Measurements from ENCODE around the gene NEK6.

NEK6 gene

DNA sequence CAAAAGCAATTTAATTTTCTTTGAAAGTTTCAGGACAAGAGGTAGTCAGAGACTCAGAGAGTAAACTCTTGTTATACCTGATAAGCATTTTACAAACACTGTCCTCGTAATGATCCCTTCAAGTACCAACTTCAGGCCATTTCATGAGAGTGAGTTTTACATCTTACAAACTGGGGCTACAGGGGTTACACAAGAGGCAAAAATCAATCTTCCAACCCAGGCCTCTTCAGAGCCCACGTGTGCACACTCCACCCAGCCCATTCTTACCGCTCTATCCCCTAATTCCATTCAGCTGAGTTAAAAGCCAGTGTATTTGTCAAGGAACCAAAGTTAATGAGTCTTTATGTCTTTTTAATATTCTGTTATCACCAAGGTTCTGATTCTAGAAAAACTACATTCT lies 110.9 kb downstream of the NEK6 start:
- no peak for TF ChIP-seq ZFX (IDR thresholded peaks at IDR 0.05; ENCODE audit: borderline replicate concordance)
- TF ChIP-seq, protein P1, sequence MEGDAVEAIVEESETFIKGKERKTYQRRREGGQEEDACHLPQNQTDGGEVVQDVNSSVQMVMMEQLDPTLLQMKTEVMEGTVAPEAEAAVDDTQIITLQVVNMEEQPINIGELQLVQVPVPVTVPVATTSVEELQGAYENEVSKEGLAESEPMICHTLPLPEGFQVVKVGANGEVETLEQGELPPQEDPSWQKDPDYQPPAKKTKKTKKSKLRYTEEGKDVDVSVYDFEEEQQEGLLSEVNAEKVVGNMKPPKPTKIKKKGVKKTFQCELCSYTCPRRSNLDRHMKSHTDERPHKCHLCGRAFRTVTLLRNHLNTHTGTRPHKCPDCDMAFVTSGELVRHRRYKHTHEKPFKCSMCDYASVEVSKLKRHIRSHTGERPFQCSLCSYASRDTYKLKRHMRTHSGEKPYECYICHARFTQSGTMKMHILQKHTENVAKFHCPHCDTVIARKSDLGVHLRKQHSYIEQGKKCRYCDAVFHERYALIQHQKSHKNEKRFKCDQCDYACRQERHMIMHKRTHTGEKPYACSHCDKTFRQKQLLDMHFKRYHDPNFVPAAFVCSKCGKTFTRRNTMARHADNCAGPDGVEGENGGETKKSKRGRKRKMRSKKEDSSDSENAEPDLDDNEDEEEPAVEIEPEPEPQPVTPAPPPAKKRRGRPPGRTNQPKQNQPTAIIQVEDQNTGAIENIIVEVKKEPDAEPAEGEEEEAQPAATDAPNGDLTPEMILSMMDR (IDR thresholded peaks at IDR 0.05), result no peak
- H3K27ac ChIP-seq, result no peak overlapping the region

DNA sequence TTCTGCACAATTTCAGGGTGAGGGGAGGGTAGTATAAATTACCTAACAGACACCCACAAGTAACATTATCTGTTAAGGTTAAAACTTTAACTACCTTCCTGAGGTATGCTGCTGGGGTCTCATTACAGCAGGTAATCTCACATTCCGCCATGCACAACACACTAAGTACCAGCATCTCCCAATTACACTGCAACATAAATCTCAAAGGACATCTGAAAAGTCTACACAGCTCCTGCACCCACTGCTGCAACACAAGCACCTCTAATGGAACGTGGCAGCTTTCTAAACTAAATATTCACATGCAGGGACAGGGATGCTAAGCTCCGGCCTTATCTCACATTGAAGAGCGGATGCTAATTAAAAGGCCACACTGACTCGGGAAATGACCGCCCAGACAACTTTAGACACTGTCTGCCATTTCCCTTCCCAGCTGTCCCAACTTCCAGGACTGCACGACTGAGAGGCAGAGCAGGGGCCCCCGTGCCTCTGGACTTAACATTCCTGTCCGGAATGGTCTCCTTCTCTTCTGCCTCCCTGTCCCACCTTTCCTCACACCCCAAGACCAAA lies 111.6 kb downstream of the NEK6 start:
- no peak overlapping the region for H3K27ac ChIP-seq
- TF ChIP-seq, protein P1 (IDR thresholded peaks at IDR 0.05), result no peak
- no peak for TF ChIP-seq ZFX (IDR thresholded peaks at IDR 0.05; ENCODE audit: borderline replicate concordance)

DNA sequence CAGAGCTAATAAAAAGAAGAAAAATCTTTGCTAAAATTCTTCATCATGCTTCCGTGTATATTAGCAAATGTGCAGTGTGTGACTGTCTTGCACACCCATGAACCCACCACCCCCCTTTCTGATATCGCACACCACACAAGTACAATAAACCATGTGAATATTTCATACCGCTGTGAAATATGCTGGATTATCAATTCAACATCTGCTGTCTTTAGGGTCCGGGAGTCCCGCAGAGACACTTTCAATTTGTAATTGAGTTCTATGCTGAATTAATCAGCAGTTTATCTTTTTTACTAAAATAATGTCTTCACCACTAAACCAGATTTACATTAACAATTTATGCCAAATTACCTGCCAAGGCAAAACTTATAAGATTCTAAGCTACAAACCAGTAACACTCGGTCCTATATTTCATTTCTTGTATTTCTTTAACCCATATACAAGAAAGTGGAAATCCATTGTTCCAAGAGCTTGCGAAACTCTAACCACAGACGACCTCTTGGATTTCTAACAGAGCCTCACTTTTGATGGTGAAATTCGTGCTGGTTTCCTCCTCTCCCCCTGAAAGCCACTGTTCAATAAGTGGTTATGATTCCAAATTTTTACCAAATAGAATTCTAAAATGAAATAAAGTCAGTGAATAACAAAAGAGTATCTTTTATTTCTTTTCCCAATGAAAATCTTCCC lies 113.3 kb downstream of the NEK6 start:
- TF ChIP-seq ZFX (IDR thresholded peaks at IDR 0.05; ENCODE audit: borderline replicate concordance), result no peak
- TF ChIP-seq, protein P1 (IDR thresholded peaks at IDR 0.05), result no peak
- no peak overlapping the region for H3K27ac ChIP-seq

DNA sequence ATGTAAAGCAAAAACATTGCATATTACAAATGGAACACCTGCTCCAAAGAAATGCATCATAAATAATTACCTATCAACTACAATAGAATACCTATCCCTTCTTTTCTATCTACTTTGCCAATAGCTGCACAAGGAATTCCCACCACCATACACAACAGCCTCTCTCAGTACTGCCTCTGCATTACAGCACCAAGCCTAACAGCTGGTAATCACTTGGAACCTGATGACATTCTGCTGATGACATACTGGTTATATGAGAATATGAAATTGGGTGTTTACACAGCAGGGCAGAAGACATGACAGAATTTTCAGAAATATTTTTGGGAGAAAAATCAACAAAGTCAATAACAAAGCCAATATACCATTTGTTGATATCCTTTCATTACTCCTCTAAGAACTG lies 114.3 kb downstream of the NEK6 start:
- no peak for TF ChIP-seq ZFX (IDR thresholded peaks at IDR 0.05; ENCODE audit: borderline replicate concordance)
- TF ChIP-seq, protein P1 (IDR thresholded peaks at IDR 0.05), result no peak
- no peak overlapping the region for H3K27ac ChIP-seq

DNA sequence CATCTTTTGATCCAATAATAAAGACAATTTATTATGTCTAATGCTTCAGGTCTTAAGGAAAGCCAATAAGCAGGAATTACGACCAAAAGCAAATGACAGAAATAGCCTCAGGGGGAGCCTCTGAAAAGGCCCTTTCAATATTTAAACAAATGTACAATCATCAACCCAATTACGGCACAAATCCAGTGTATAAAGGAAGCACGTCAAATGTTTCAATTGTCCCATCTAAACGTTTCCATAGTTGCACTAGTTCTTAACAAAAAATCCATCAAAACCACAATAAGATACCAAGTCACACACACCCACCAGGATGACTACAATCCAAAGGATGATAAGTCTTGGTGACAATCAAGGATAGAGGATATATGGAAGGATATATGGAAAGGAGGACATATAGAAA lies 115.6 kb downstream of the NEK6 start:
- TF ChIP-seq, protein P1 (IDR thresholded peaks at IDR 0.05), result no peak
- TF ChIP-seq ZFX (IDR thresholded peaks at IDR 0.05; ENCODE audit: borderline replicate concordance), result no peak
- H3K27ac ChIP-seq, result no peak overlapping the region

DNA sequence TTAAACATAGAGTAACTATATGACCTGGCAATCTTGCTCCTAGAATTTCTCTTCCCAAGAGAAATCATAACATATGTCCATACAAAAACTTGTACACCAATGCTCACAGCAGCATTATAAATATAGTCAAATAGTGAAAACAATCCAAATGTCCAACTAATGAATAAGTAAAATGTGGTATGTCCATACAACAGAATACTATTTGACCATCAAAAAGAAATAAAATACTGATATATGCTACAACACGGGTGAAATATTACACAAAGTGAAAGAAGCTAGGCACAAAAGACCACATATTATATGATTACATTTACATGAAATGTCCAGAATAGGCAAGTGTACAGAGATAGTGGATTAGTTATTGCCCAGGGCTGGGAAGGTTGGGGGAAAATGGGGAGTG lies 116.1 kb downstream of the NEK6 start:
- TF ChIP-seq, protein P1 (IDR thresholded peaks at IDR 0.05), result no peak
- TF ChIP-seq ZFX (IDR thresholded peaks at IDR 0.05; ENCODE audit: borderline replicate concordance), result no peak

DNA sequence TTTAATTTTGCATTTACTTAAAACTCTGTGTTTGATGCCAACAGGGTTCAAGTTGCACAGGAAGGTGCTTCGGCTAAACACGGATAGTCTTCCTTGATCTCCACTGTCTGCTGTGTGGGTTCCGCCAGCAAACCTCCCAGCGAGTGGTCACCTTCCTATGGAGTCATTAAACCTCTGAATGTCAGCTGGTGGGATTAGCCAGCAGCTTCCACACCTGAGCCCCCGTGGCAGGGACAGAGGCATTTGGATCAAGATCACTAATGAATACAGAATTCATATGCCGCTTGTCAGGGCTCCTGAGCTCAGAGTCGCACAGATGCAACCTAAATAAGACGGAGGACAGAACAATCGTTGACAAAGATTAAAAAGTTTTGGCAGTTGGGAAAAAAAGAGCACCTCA lies 118.0 kb downstream of the NEK6 start:
- no peak overlapping the region for H3K27ac ChIP-seq
- TF ChIP-seq ZFX (IDR thresholded peaks at IDR 0.05; ENCODE audit: borderline replicate concordance), result no peak
- TF ChIP-seq, protein P1 (IDR thresholded peaks at IDR 0.05), result no peak

More for the DNA sequence above, 116.1 kb downstream of the NEK6 start:
- no peak overlapping the region for H3K27ac ChIP-seq

Data from 22Rv1 (cell line).